Left hindlimb (tissue), 1 donor: Measurements from ENCODE around the gene SNF8.

Experiments used
- DNase-seq: peaks from one replicate; pipeline ENCODE4 v3.0.0-alpha.2; 2018

SNF8 gene

DNA sequence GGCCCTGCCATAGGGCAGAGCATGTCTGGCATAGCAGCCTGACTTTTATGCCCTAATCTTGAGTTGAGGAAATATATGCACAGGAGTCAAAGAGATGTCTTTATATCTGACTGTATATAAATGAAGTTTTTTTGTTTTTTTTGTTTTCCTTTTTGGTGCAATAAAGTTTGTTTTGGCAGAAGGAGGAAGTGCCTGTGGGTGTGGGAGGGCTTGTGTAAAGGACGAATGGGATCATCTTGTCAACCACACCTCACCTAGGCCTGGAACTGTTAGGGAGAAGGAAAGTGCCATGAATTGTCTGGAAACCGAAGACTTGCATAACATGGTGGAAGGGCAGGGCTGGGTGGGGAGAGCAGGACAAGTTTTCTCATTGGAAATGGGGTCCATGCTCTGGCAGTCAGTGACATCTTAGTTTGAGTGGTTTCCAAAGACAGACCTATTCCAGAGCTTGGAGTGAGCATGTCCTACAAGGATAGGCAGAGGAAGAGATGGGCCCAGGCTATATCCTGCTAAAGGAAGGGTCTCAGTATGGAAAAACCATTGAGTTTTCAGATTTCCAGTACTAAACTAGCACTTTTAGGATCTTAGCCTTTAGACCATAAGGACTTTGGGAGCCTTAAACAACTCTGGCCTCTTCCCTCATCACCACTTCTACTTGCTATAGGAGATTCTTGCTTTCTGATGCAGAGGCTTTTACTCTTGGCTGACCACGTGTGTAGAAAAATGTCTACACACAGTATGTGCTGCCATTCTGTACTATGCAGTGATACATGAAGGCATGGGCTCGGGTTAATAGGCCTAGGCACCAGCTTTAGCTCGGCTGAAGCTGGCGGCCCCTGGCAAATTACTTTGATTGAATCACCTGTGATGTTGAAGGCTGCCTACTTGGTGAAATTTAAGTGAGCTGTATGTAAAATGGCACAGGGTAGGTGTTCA lies 15.5 kb downstream of the SNF8 start:
- no peak for DNase-seq

DNA sequence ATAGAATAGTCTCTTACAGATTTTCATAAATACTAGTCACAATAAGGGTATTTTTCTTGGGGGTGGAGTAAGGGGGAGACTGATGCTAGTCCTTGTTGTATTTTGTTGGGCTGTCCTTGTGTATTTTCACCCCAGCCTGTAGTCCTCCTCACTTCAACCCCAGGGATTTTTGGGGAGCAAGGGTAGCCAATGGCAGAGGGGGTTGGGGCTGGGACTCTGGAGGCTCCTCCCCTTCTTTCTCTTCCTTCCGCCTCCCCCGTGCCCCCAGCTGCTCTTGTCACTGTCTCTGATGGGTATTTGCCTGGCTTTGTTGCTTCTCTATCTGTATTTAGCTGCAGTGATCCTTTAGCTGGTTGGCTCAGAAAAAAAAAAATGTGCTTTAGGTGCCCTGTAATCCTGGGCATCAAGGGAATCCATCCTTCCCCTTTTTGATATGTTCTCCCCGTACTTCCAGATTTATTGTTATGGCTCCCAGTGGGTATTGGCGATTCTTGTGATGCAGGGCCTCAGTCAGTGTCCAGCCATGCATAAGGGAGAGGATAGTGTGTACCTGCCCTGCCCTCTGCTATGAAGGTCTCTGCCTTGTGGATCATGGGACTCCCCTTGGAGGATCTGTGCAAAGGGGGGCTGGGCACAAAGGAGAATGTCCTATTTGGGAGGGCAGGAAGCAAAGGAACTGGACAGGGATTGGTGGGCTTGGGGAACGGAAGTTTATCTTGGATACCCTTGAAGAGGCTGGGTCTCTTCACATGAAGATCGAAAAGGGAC lies 16.5 kb downstream of the SNF8 start:
- DNase-seq, result no peak

GRCh38 chr17:48925991-48926342 lies 18.7 kb downstream of the SNF8 start:
- DNase-seq, result no peak

DNA sequence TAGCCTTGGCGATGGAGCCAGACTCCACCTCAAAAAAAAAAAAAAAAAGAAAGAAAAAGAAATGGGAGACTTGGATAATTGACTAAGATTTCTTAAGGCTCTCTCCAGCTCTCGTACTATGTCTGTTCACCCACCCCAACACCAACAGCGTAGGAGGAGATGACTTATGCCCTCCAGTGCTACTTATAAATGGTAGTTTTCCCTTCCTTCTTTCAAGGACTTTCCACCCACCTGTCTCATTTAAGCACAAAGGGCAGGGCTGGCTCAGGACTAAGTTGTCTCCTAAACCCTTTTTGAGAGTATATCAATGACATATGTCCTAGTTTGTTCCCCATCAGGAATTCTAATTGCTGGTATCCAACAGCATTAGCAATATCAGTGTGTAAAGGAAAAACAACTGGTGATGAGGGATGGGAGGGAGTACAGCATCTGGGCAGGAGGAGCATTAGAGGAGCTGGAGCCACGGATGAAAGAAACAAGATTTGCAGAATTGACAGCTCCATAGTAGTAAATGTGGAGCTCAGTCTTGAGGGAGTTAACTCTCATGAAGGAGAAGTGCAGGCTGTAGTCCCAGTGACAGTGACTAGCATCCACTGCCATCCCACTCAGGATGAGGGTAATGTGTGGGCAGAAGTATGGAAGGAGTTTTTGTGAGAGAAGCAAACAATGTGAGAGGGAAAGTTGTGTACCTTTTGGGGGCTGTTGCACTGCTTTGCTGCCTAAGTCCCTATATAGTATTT lies 19.2 kb downstream of the SNF8 start:
- no peak for DNase-seq

DNA sequence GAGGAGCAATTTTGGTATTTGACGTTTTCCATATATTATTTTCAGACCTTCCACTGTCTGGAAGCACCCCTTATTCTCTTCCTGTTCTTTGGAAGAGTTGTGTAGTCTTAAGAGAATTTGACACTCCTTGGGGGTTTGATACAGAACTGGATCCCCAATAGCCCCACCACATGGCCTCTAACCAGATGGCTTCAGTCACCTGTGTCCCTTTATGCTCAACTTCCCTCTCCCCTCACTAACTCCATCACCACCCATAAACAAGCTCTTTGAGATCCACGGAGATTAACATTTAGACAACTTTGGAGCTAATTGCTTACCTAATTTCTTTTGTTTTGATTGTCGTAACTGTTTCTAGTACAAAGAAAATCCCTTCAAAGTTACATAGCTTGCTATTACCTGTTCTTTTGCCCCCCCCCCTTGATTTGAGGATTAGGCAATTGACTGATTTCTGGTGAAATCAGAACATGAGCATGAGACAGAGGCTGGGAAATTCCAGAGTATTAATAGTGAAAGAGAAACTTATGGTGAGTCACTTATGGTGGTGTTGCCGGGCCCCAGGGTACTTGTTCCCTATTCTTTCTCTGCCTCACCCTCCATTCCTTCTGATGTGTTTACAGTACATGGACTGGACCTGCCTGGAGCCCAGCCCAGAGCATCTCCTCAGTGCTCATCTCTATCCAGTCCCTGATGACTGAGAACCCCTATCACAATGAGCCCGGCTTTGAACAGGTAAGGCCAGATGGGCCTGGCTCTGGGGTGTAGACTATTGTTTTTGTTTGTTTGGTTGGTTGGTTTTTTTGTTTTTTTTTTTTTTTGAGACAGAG lies 29.0 kb downstream of the SNF8 start:
- DNase-seq, result no peak

DNA sequence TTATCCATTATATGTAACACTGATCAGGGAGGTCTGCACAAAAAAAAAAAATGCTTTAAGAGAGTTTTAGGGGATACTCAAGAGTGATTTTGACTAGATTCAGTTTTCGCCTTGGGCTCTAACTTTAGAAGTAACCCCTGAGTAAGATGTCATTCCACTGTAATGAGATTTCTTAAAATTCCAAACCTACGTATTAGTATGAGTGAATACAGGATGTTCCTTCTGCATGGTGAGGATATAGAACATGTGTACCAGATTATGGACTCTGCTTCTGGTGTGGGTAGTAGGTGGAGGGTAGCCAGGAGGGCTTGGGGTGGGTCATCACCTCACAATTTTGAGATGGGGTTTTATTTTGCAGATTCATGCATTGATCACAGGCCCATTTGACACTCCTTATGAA lies 32.2 kb downstream of the SNF8 start:
- DNase-seq, result no peak

DNA sequence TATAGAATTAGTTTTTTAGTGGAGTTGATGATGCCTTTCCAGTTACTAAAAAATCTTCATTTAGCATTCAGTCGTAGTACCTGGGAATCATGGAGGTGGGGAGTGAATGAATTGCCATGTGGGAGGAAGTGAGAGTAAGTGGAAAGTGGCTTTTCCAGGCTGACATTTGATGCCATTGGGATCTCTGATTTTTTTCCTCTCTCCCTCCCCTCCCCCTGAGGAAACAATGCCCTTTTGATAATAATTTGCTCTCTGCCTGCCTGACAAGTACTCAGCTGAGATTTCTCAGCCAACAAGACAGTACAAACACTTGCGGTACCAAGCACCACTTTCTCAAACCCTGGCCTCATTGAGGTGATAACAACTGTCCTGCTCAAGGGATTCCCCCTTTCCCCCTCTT lies 34.3 kb downstream of the SNF8 start:
- no peak for DNase-seq

GRCh38 chr17:48909783-48910182 lies 34.9 kb downstream of the SNF8 start:
- DNase-seq, result no peak

- peak; percentile 94 for DNase-seq
These were observed 35.7 kb downstream of the SNF8 start for GRCh38 chr17:48908853-48909394.

GRCh38 chr17:48908047-48908843 lies 36.4 kb downstream of the SNF8 start, which contains the start of gene UBE2Z:
Gene UBE2Z, plus strand, starts transcription at chr17:48908407. Its CDS starts 97 bp downstream, at chr17:48908504.
- peak; percentile 98 for DNase-seq

GRCh38 chr17:48907713-48908046 lies 37.0 kb downstream of the SNF8 start:
- DNase-seq, result no peak

GRCh38 chr17:48905987-48906515 lies 38.6 kb downstream of the SNF8 start:
- no peak for DNase-seq

GRCh38 chr17:48904428-48904827 lies 40.2 kb downstream of the SNF8 start:
- no peak for DNase-seq

- no peak for DNase-seq
These were observed 41.2 kb downstream of the SNF8 start for GRCh38 chr17:48903401-48903800.

- DNase-seq, result no peak
These were observed 43.4 kb downstream of the SNF8 start for GRCh38 chr17:48901241-48901640.

DNA sequence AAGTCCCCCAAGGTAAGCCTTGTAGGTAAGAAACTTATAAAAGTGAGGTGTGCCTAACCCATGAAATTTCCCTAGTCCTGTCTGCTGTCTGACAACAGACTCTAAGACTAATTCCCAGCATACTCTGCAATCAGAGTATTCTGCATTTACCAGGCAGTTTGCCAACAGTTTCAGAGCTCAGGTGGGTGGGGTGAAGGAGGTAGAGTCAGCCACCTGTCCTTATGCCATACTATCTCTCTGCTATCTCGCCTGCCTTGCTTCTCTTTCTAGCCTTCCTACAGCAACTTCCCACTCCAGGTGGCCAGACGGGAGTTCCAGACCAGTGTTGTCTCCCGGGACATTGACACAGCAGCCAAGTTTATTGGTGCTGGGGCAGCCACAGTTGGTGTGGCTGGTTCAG lies 49.8 kb downstream of the SNF8 start:
- DNase-seq, result no peak

GRCh38 chr17:48893646-48894508 lies 50.8 kb downstream of the SNF8 start:
- DNase-seq, result no peak

GRCh38 chr17:48892940-48893645 lies 51.5 kb downstream of the SNF8 start:
- no peak for DNase-seq

GRCh38 chr17:48890086-48890485 lies 54.6 kb downstream of the SNF8 start:
- DNase-seq, result no peak
